GM12865 (cell line): ENCODE results near the gene PIGN.

Experiments
- DNase-seq: peaks from one replicate; pipeline ENCODE4 v3.0.0; 2010; ENCODE audit warnings: low read depth
- H3K4me3 ChIP-seq: 2 replicates; pipeline ENCODE4 v1.5.1; 2011; ENCODE audit warnings: mild to moderate bottlenecking, low read depth, low read length, control low read depth
- TF ChIP-seq, protein P1 (sequence below): IDR thresholded peaks from 2 replicates; pipeline ENCODE4 v1.5.1; 2011; ENCODE audit warnings: low read length, control low read depth, low read depth, inconsistent platforms; ENCODE audit not compliant: insufficient read depth; ENCODE audit errors: missing control alignments

Gene PIGN

DNA sequence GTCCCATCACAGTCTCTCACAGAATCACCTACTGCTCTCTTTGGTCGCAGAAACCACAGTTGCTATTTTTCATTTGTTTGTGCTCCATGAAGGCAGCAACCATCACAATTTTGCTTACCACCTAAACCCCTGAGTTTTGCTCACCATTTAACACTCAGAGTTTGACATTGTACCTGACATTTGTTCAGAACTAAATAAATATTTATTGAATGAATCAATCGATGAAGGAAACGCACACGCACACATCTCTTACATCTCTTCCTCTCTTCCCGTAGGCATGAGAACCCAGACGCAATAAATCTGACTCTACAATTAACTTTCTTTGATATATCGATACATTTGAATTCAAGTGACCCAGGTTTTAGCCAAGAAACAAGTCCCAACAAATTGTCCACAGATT, 188.5 kb downstream of the PIGN start:
- no peak for DNase-seq
- no peak overlapping the region for H3K4me3 ChIP-seq
- TF ChIP-seq, protein P1, sequence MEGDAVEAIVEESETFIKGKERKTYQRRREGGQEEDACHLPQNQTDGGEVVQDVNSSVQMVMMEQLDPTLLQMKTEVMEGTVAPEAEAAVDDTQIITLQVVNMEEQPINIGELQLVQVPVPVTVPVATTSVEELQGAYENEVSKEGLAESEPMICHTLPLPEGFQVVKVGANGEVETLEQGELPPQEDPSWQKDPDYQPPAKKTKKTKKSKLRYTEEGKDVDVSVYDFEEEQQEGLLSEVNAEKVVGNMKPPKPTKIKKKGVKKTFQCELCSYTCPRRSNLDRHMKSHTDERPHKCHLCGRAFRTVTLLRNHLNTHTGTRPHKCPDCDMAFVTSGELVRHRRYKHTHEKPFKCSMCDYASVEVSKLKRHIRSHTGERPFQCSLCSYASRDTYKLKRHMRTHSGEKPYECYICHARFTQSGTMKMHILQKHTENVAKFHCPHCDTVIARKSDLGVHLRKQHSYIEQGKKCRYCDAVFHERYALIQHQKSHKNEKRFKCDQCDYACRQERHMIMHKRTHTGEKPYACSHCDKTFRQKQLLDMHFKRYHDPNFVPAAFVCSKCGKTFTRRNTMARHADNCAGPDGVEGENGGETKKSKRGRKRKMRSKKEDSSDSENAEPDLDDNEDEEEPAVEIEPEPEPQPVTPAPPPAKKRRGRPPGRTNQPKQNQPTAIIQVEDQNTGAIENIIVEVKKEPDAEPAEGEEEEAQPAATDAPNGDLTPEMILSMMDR, result no peak

DNA sequence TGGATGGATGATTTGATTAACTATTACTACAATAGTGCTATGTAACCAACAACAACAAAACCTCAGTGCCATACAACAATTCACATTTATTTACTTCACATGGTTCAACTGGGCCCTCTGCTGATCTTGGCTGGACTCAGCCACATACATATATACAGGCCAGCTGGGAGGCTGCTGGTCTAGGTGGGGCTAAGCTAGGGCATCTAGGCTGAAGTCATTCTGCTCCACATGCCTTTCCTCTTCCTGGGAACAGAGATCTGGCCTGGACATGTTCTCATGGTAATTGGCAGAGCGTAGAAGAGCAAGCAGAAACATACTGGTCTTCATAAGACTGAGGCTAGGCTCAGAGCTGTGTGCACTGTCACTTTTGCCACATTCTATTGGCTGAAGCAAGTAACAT, 191.2 kb downstream of the PIGN start:
- TF ChIP-seq, protein P1, result no peak
- H3K4me3 ChIP-seq, result no peak overlapping the region
- DNase-seq, result no peak

DNA sequence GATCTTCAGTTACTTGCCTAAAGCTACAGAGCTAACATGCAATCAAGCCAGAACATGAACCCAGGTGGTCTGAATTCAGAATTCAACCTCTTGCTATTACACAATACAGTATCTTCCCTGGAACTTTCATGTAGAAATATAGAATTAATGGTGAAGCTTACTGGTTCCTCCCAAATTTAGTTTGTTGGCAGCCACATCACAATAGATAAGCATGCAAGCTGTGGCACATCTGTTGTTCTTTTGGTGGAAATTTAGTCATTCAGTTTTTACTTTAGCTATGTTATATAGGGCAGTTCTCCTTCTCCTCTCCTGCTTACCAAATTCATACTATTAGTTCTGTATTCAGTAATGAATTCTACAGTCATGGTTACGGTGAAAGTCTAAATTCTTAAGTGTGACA, 193.0 kb downstream of the PIGN start:
- DNase-seq, result no peak
- TF ChIP-seq, protein P1, result no peak
- no peak overlapping the region for H3K4me3 ChIP-seq

DNA sequence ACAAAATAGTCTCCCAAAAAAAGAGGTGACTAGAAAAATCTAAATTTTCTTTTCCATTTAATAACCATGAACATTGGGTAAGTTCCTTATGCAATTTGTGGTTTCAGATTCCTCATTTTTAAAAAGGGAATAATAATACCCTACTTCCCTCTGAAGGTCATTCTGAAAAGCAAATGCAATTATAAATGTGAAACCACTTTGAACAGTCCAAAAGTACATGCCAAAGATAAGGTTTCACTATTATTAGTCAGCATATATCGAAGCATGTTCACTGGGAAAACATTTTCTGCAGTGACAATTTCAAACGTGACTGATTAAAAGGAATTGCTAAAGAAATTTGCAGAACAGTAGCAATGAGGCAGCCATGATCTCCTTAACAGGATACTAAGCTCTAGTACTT, 193.9 kb downstream of the PIGN start:
- H3K4me3 ChIP-seq, result no peak overlapping the region
- DNase-seq, result no peak
- TF ChIP-seq, protein P1, result no peak

DNA sequence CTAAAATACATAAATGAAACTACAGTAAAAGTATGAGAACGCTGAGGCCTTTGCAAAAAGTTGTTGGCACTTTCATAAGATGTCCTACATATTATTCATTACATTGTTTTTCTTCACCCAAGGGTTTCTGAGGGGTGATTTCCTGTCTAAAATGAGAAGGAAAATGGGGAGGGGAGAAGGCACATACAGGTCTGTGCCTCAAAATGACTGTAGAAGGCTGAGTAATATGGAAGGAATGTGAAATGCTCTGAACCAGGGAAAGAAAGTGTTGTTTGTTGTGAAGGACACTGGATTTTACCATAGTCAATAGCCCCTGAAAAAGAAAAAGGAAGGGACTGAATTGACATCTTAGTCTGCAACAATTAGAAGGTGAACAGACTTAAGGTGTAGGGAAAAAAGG, 194.6 kb downstream of the PIGN start:
- H3K4me3 ChIP-seq, result no peak overlapping the region
- DNase-seq, result no peak
- TF ChIP-seq, protein P1, result no peak

DNA sequence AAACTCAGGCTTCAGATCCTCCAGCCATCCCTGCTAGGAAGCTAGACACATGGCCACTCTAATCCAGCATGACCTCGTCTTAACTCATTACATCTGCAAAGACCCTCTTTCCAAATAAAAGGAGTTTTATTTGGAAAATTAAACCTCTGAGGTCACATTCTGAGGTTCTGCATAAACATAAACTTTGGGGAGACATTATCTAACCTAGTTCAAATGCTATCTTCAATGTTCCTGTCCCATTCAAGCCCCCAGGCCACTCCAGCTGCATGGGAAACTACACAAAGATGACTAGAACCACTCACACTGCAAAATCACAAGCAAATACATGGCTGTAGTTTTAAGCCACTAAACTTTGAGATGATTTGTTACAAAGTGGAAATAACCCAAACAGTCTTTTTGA, 195.0 kb downstream of the PIGN start:
- TF ChIP-seq, protein P1, result no peak
- DNase-seq, result no peak
- H3K4me3 ChIP-seq, result no peak overlapping the region

DNA sequence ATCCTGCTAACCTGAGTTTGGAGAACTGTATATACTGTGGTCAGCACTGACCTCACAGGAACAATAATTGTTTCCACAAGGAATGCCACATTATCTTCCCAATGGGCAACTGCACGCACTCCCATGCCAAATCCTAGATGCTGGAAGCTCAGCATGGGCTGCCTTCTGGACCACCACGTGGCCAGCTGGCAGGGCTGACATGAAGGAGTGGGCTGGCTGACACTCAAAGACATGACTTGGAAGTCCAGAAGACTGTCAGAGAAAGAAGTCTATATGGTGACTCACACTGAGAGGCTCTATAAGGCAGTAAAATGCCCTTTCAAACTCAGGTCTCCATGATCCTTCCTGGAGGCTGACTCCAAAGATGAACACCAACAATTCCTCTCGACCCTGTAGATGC, 195.7 kb downstream of the PIGN start:
- TF ChIP-seq, protein P1, result no peak
- no peak overlapping the region for H3K4me3 ChIP-seq
- no peak for DNase-seq
